HepG2 (cell line): ENCODE results near the gene CPNE2. TPM values are rescaled to one million over a fixed set of nuclear protein-coding genes. Genes with fewer than 3 reads are reported as not detected.

ENCODE experiments used
- ATF7-NPFF ChIP-seq: sonication (generic); formaldehyde crosslinking; IDR thresholded peaks from 2 replicates; pipeline ENCODE4 v1.8.1; 2023; ENCODE audit warnings: mild to moderate bottlenecking, low read depth, missing genetic modification reagents, moderate library complexity
- FOXC1 ChIP-seq: sonication (generic); formaldehyde crosslinking; IDR thresholded peaks from 2 replicates; pipeline ENCODE4 v1.8.0; 2022; ENCODE audit warnings: mild to moderate bottlenecking, missing genetic modification reagents, borderline replicate concordance
- HNRNPK ChIP-seq: fragments of 200-400 bp; formaldehyde crosslinking; IDR thresholded peaks from 2 replicates; pipeline ENCODE4 v1.6.1; 2018; ENCODE audit warnings: low read length, low read depth, moderate library complexity, mild to moderate bottlenecking; ENCODE audit not compliant: poor library complexity, severe bottlenecking
- JARID2 ChIP-seq: sonication (generic); formaldehyde crosslinking; IDR thresholded peaks from 2 replicates; pipeline ENCODE4 v1.8.1; 2023; ENCODE audit warnings: missing genetic modification reagents, inconsistent platforms; ENCODE audit not compliant: insufficient replicate concordance
- MLLT10 ChIP-seq: sonication (generic); formaldehyde crosslinking; IDR thresholded peaks from 2 replicates; pipeline ENCODE4 v1.4.0; 2020; ENCODE audit warnings: missing genetic modification reagents
- RFXAP ChIP-seq: sonication (generic); formaldehyde crosslinking; IDR thresholded peaks from 2 replicates; pipeline ENCODE4 v1.4.0; 2020; ENCODE audit warnings: missing genetic modification reagents, borderline replicate concordance
- TBX3 ChIP-seq: fragments of 450-650 bp; IDR thresholded peaks from 2 replicates; pipeline ENCODE4 v1.6.1; 2017; ENCODE audit warnings: antibody characterized with exemption, mild to moderate bottlenecking, inconsistent platforms, borderline replicate concordance
- ZNF24 ChIP-seq: fragments of 450-650 bp; IDR thresholded peaks from 2 replicates; pipeline ENCODE4 v1.6.1; 2017; ENCODE audit warnings: antibody characterized with exemption, mild to moderate bottlenecking
- ZNF383 ChIP-seq: sonication (generic); formaldehyde crosslinking; IDR thresholded peaks from 2 replicates; pipeline ENCODE4 v1.4.0; 2020; ENCODE audit warnings: missing genetic modification reagents, mild to moderate bottlenecking, borderline replicate concordance
- ZNF432 ChIP-seq: sonication (generic); formaldehyde crosslinking; IDR thresholded peaks from 2 replicates; pipeline ENCODE4 v1.5.0; 2020; ENCODE audit warnings: missing genetic modification reagents, mild to moderate bottlenecking, borderline replicate concordance
- ZNF547 ChIP-seq: sonication (generic); formaldehyde crosslinking; IDR thresholded peaks from 2 replicates; pipeline ENCODE4 v1.5.1; 2020; ENCODE audit warnings: mild to moderate bottlenecking, missing genetic modification reagents
- ZNF572 ChIP-seq: sonication (generic); formaldehyde crosslinking; IDR thresholded peaks from 2 replicates; pipeline ENCODE4 v1.5.1; 2020; ENCODE audit warnings: mild to moderate bottlenecking, missing genetic modification reagents
- ZNF737 ChIP-seq: sonication (generic); formaldehyde crosslinking; IDR thresholded peaks from 2 replicates; pipeline ENCODE4 v1.5.0; 2020; ENCODE audit warnings: missing genetic modification reagents, mild to moderate bottlenecking, borderline replicate concordance
- ZNF781 ChIP-seq: sonication (generic); formaldehyde crosslinking; IDR thresholded peaks from 2 replicates; pipeline ENCODE4 v1.5.1; 2020; ENCODE audit warnings: borderline replicate concordance, mild to moderate bottlenecking, missing genetic modification reagents; ENCODE audit errors: not compliant biosample characterization
- polyA plus RNA-seq, 8 experiments: library from polyadenylated mRNA; depleted of rRNA in 3 of 8; stranded (reverse) in 7 of 8; unstranded in 1 of 8; fragments of >200 nt; fragmentation: Illumina TruSeq in 4 of 8; extraction: Trizol in 4 of 8; gene quantifications; 2 replicates each; pipeline versions ENCODE4 v1.2.1 to v1.2.3, GENCODE V29; 2011 to 2016; ENCODE audit warnings: low read depth in 4 of 8, missing spikeins in 1 of 8, mixed read lengths in 1 of 8; ENCODE audit not compliant: insufficient read depth in 1 of 8
- total RNA-seq, 5 experiments: library from RNA; depleted of rRNA; stranded (reverse); fragments of >200 nt; fragmentation: Illumina TruSeq; extraction: Trizol; gene quantifications; 2 replicates each; pipeline ENCODE4 v1.2.3, GENCODE V29; 2016; ENCODE audit warnings: low read depth in 1 of 5
- TF ChIP-seq, protein P1 (sequence below), 2 experiments: sonication (generic) in 1 of 2; formaldehyde crosslinking in 1 of 2; IDR thresholded peaks; 2 replicates each; pipeline versions ENCODE4 v1.5.1 to v1.6.1; 2011 to 2020; ENCODE audit warnings: borderline replicate concordance in 1 of 2, low read depth in 1 of 2, low read length in 1 of 2, mild to moderate bottlenecking in 1 of 2, missing genetic modification reagents in 1 of 2, moderate library complexity in 1 of 2
- TF ChIP-seq, protein P2 (sequence below): IDR thresholded peaks from 2 replicates; pipeline ENCODE4 v1.6.1; 2016; ENCODE audit warnings: missing genetic modification reagents, missing compliant biosample characterization
- TF ChIP-seq, protein P3 (sequence below): sonication (generic); formaldehyde crosslinking; IDR thresholded peaks from 2 replicates; pipeline ENCODE4 v1.4.0; 2020; ENCODE audit warnings: missing genetic modification reagents
- TF ChIP-seq, protein P4 (sequence below): sonication (generic); formaldehyde crosslinking; IDR thresholded peaks from 2 replicates; pipeline ENCODE4 v1.8.1; 2023; ENCODE audit warnings: mild to moderate bottlenecking, moderate library complexity, missing genetic modification reagents
- TF ChIP-seq, protein P5 (sequence below): sonication (generic); formaldehyde crosslinking; IDR thresholded peaks from 2 replicates; pipeline ENCODE4 v1.4.0; 2020; ENCODE audit warnings: missing genetic modification reagents, borderline replicate concordance

CPNE2 gene
- total and polyA plus RNA-seq, 2 of the 13 experiments (the other 11 are each of a cell fraction or from before 2014, with no cell fraction given), result 10.6 to 23.3 TPM

DNA sequence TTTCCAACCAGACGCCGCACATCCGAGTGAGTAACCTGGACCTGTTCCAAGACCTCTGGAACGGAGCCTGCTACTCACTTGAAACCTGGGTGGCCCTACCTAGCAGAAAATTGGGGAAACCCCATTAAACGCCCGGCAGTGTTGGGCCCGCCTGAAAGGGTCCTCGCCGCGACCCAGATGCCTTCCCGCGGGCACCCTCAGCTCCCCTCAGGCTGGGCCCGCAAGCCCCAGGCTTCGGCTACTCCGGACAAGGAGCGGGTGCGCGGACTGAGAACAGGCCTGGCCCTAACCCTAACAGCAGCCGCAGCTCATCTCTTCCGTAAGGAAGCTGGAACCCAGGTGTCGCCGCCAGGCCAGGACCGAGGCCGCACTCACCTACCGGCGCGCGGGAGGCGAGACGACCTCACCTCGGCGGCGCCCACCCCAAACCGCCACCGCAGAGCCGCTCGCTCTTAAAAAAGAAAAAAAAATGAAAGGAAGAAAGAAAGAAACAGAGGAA, 93.1 kb downstream of the CPNE2 start (continued):
- TF ChIP-seq ZNF383 (CRISPR knock-in tag) (no peak), ATF7-NPFF (peak; percentile 73; the same call in 1 of the 2 replicates), ZNF737 (CRISPR knock-in tag) (0 out of 2 replicates have a peak, but pooled peaks have one; percentile 58), ZNF572 (CRISPR knock-in tag) (peak; percentile 65), ZNF547 (CRISPR knock-in tag) (no peak; the same call in 1 of the 2 replicates), RFXAP (CRISPR knock-in tag) (no peak), ZNF24 (no peak), ZNF781 (CRISPR knock-in tag) (peak; percentile 55), JARID2 (CRISPR knock-in tag) (peak; percentile 60), HNRNPK (no peak), MLLT10 (CRISPR knock-in tag) (0 out of 2 replicates have a peak, but pooled peaks have one; percentile 53), FOXC1 (0 out of 2 replicates have a peak, but pooled peaks have one; percentile 46), TBX3 (no peak), ZNF432 (CRISPR knock-in tag) (no peak)
- TF ChIP-seq, protein P1, sequence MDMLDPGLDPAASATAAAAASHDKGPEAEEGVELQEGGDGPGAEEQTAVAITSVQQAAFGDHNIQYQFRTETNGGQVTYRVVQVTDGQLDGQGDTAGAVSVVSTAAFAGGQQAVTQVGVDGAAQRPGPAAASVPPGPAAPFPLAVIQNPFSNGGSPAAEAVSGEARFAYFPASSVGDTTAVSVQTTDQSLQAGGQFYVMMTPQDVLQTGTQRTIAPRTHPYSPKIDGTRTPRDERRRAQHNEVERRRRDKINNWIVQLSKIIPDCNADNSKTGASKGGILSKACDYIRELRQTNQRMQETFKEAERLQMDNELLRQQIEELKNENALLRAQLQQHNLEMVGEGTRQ (IDR thresholded peaks at IDR 0.05; ENCODE audit: low read depth, low read length), result no peak
- TF ChIP-seq, protein P1 (CRISPR knock-in tag; IDR thresholded peaks at IDR 0.05; ENCODE audit: borderline replicate concordance), result no peak
- TF ChIP-seq, protein P2, sequence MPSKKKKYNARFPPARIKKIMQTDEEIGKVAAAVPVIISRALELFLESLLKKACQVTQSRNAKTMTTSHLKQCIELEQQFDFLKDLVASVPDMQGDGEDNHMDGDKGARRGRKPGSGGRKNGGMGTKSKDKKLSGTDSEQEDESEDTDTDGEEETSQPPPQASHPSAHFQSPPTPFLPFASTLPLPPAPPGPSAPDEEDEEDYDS, result no peak
- TF ChIP-seq, protein P3, sequence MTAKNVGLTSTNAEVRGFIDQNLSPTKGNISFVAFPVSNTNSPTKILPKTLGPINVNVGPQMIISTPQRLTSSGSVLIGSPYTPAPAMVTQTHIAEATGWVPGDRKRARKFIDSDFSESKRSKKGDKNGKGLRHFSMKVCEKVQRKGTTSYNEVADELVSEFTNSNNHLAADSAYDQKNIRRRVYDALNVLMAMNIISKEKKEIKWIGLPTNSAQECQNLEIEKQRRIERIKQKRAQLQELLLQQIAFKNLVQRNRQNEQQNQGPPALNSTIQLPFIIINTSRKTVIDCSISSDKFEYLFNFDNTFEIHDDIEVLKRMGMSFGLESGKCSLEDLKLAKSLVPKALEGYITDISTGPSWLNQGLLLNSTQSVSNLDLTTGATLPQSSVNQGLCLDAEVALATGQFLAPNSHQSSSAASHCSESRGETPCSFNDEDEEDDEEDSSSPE, result 0 out of 2 replicates have a peak, but pooled peaks have one; percentile 52
- TF ChIP-seq, protein P4, sequence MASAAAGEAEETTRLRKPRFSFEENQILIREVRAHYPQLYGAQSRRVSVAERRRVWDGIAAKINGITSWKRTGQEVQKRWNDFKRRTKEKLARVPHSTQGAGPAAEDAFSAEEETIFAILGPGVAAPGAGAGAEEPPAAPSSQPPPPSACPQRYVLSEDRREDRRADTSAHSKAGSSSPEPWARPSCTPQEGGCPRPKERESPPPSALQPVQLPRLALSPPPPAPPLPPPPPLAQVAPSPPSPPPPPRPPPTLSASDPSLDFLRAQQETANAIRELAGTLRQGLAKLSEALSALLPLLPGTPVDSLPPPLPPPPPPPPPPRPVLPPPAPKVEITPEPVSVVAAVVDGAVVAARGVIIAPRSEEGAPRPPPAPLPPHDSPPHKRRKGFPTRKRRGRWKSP (CRISPR knock-in tag), result no peak
- TF ChIP-seq, protein P5, sequence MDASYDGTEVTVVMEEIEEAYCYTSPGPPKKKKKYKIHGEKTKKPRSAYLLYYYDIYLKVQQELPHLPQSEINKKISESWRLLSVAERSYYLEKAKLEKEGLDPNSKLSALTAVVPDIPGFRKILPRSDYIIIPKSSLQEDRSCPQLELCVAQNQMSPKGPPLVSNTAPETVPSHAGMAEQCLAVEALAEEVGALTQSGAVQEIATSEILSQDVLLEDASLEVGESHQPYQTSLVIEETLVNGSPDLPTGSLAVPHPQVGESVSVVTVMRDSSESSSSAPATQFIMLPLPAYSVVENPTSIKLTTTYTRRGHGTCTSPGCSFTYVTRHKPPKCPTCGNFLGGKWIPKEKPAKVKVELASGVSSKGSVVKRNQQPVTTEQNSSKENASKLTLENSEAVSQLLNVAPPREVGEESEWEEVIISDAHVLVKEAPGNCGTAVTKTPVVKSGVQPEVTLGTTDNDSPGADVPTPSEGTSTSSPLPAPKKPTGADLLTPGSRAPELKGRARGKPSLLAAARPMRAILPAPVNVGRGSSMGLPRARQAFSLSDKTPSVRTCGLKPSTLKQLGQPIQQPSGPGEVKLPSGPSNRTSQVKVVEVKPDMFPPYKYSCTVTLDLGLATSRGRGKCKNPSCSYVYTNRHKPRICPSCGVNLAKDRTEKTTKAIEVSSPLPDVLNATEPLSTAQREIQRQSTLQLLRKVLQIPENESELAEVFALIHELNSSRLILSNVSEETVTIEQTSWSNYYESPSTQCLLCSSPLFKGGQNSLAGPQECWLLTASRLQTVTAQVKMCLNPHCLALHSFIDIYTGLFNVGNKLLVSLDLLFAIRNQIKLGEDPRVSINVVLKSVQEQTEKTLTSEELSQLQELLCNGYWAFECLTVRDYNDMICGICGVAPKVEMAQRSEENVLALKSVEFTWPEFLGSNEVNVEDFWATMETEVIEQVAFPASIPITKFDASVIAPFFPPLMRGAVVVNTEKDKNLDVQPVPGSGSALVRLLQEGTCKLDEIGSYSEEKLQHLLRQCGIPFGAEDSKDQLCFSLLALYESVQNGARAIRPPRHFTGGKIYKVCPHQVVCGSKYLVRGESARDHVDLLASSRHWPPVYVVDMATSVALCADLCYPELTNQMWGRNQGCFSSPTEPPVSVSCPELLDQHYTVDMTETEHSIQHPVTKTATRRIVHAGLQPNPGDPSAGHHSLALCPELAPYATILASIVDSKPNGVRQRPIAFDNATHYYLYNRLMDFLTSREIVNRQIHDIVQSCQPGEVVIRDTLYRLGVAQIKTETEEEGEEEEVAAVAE (CRISPR knock-in tag), result no peak
